Measurements from ENCODE around the gene ATN1.
A peak's percentile ranks its signal among the peaks of the same experiment; 100 is the strongest.

ATN1 gene

GRCh38 chr12:6925540-6926279, 2.0 kb upstream of the ATN1 start:
- peak; percentile 87 for DNase-seq (ENCODE audit: low spot score)

GRCh38 chr12:6928022-6928702, 403 bp downstream of the ATN1 start:
- no peak for DNase-seq (ENCODE audit: low spot score)

- DNase-seq (ENCODE audit: low spot score): no peak
These were observed 1.1 kb downstream of the ATN1 start for GRCh38 chr12:6928703-6929407.

GRCh38 chr12:6929466-6930452, 2.0 kb downstream of the ATN1 start:
- no peak for DNase-seq (ENCODE audit: low spot score)

GRCh38 chr12:6932766-6933165, 5.0 kb downstream of the ATN1 start:
- no peak for DNase-seq (ENCODE audit: low spot score)

GRCh38 chr12:6934110-6934509, 6.4 kb downstream of the ATN1 start:
- DNase-seq (ENCODE audit: low spot score): no peak

GRCh38 chr12:6935371-6936193, 7.8 kb downstream of the ATN1 start:
- no peak for DNase-seq (ENCODE audit: low spot score)

GRCh38 chr12:6936194-6936635, 8.5 kb downstream of the ATN1 start:
- DNase-seq (ENCODE audit: low spot score): no peak

- DNase-seq (ENCODE audit: low spot score): no peak
These were observed 9.1 kb downstream of the ATN1 start for GRCh38 chr12:6936636-6937480.

- peak; percentile 81 for DNase-seq (ENCODE audit: low spot score)
These were observed 10.0 kb downstream of the ATN1 start for GRCh38 chr12:6937481-6938352.

- DNase-seq (ENCODE audit: low spot score): no peak
These were observed 10.8 kb downstream of the ATN1 start for GRCh38 chr12:6938353-6939190.

- no peak for DNase-seq (ENCODE audit: low spot score)
These were observed 11.4 kb downstream of the ATN1 start for GRCh38 chr12:6939191-6939540.

GRCh38 chr12:6941267-6941666, 13.5 kb downstream of the ATN1 start:
- DNase-seq (ENCODE audit: low spot score): no peak

- DNase-seq (ENCODE audit: low spot score): no peak
These were observed 14.0 kb downstream of the ATN1 start for GRCh38 chr12:6941782-6942181.

GRCh38 chr12:6942331-6942665, 14.5 kb downstream of the ATN1 start:
- DNase-seq (ENCODE audit: low spot score): no peak

- DNase-seq (ENCODE audit: low spot score): peak; percentile 92
These were observed 15.6 kb downstream of the ATN1 start for GRCh38 chr12:6943389-6943721.

GRCh38 chr12:6943722-6944380, 16.1 kb downstream of the ATN1 start, which contains the start of the genes C12orf57 and RNU7-1:
Gene C12orf57, plus strand, starts transcription at chr12:6944022. Its CDS starts 100 bp downstream, at chr12:6944122.
Gene RNU7-1, plus strand, starts transcription at chr12:6943816.
- peak; percentile 89 for DNase-seq (ENCODE audit: low spot score)
